ENCODE data around the gene ATL1.

DNA sequence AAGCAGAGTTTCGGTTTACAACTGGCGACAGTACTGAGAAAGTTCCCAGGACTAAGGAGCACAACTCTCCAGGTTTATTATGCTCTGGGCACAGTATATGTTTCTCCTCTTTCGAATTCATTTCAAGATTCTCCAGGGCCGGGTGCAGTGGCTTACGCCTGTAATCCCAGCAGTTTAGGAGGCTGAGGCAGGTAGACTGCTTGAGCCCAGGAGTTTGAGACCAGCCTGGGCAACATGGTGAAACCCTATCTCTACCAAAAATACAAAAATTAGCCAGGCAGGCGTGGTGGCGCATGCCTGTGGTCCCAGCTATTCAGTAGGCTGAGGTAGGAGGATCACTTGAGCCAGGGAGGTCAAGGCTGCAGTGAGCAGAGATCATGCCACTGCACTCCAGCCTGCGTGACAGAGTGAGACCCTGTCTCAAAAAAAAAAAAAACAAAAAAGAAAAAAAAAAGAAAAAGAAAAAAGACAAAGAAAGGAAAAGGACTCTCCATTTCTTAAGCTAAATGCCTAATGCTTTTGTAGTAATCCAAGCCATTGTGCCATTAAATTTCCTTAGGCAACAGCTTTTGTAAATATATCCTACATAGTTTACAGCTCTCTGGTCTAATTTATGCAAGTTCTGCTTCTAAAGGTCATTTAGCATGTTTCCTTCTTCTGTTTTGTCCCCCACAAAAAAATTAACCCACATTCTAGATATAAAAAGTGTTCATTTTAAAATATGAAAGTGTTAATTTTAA lies 34.8 kb downstream of the ATL1 start:
- TF ChIP-seq, protein P1, sequence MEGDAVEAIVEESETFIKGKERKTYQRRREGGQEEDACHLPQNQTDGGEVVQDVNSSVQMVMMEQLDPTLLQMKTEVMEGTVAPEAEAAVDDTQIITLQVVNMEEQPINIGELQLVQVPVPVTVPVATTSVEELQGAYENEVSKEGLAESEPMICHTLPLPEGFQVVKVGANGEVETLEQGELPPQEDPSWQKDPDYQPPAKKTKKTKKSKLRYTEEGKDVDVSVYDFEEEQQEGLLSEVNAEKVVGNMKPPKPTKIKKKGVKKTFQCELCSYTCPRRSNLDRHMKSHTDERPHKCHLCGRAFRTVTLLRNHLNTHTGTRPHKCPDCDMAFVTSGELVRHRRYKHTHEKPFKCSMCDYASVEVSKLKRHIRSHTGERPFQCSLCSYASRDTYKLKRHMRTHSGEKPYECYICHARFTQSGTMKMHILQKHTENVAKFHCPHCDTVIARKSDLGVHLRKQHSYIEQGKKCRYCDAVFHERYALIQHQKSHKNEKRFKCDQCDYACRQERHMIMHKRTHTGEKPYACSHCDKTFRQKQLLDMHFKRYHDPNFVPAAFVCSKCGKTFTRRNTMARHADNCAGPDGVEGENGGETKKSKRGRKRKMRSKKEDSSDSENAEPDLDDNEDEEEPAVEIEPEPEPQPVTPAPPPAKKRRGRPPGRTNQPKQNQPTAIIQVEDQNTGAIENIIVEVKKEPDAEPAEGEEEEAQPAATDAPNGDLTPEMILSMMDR (IDR thresholded peaks at IDR 0.05; ENCODE audit: borderline replicate concordance, extremely low read depth, low read length, poor library complexity, severe bottlenecking), result no peak
- TF ChIP-seq EZH2 (IDR thresholded peaks at IDR 0.05; ENCODE audit: borderline replicate concordance, low read depth, low read length, severe bottlenecking), result no peak
